ENCODE measurements around the gene TCF12.

- no peak for TF ChIP-seq CTCF (IDR thresholded peaks at IDR 0.05)
- no peak for TF ChIP-seq POLR2A (IDR thresholded peaks at IDR 0.05; ENCODE audit: low read depth)
Observed at GRCh38 chr15:56906766-56907165, 11.7 kb upstream of the TCF12 start.

Data from esophagus muscularis mucosa (tissue), 3 donors.